HepG2 (cell line): ENCODE results near the gene HNRNPL. TPM values are rescaled to one million over a fixed set of nuclear protein-coding genes. Genes with fewer than 3 reads are reported as not detected.

ENCODE experiments used
- ETV5 ChIP-seq: IDR thresholded peaks from 2 replicates; pipeline ENCODE4 v1.6.1; 2018; ENCODE audit warnings: missing biosample characterization, missing genetic modification reagents, inconsistent platforms, borderline replicate concordance
- HNF4A ChIP-seq: sonication (generic); formaldehyde crosslinking; IDR thresholded peaks from 2 replicates; pipeline ENCODE4 v1.4.0; 2020; ENCODE audit warnings: missing genetic modification reagents
- KMT2B ChIP-seq: IDR thresholded peaks from 2 replicates; pipeline ENCODE4 v1.6.1; 2016; ENCODE audit warnings: missing genetic modification reagents, missing compliant biosample characterization
- TBX2 ChIP-seq: sonication (generic); formaldehyde crosslinking; IDR thresholded peaks from 2 replicates; pipeline ENCODE4 v1.5.0; 2020; ENCODE audit warnings: missing genetic modification reagents, mild to moderate bottlenecking, borderline replicate concordance
- ZBTB26 ChIP-seq: IDR thresholded peaks from 2 replicates; pipeline ENCODE4 v1.6.1; 2016; ENCODE audit warnings: missing compliant biosample characterization, missing genetic modification reagents, borderline replicate concordance
- ZBTB34 ChIP-seq: sonication (generic); formaldehyde crosslinking; IDR thresholded peaks from 2 replicates; pipeline ENCODE4 v1.8.0; 2022; ENCODE audit warnings: mild to moderate bottlenecking, missing genetic modification reagents
- ZNF20 ChIP-seq: sonication (generic); formaldehyde crosslinking; IDR thresholded peaks from 2 replicates; pipeline ENCODE4 v1.4.0; 2020; ENCODE audit warnings: mild to moderate bottlenecking, moderate library complexity, missing genetic modification reagents
- ZNF281 ChIP-seq: sonication (generic); formaldehyde crosslinking; IDR thresholded peaks from 2 replicates; pipeline ENCODE4 v1.4.0; 2020; ENCODE audit warnings: missing genetic modification reagents, borderline replicate concordance
- ZNF326 ChIP-seq: sonication (generic); formaldehyde crosslinking; IDR thresholded peaks from 2 replicates; pipeline ENCODE4 v1.4.0; 2020; ENCODE audit warnings: missing genetic modification reagents, borderline replicate concordance
- ZNF574 ChIP-seq: sonication (generic); formaldehyde crosslinking; IDR thresholded peaks from 2 replicates; pipeline ENCODE4 v1.4.0; 2020; ENCODE audit warnings: missing genetic modification reagents
- ZNF687 ChIP-seq: sonication (generic); formaldehyde crosslinking; IDR thresholded peaks from 2 replicates; pipeline ENCODE4 v1.5.1; 2020; ENCODE audit warnings: mild to moderate bottlenecking, missing genetic modification reagents, moderate library complexity
- ZZZ3 ChIP-seq: sonication (generic); formaldehyde crosslinking; IDR thresholded peaks from 2 replicates; pipeline ENCODE4 v1.4.0; 2020; ENCODE audit warnings: missing genetic modification reagents, mild to moderate bottlenecking, borderline replicate concordance
- polyA plus RNA-seq, 8 experiments: library from polyadenylated mRNA; depleted of rRNA in 3 of 8; stranded (reverse) in 7 of 8; unstranded in 1 of 8; fragments of >200 nt; fragmentation: Illumina TruSeq in 4 of 8; extraction: Trizol in 4 of 8; gene quantifications; 2 replicates each; pipeline versions ENCODE4 v1.2.1 to v1.2.3, GENCODE V29; 2011 to 2016; ENCODE audit warnings: low read depth in 4 of 8, missing spikeins in 1 of 8, mixed read lengths in 1 of 8; ENCODE audit not compliant: insufficient read depth in 1 of 8
- total RNA-seq, 5 experiments: library from RNA; depleted of rRNA; stranded (reverse); fragments of >200 nt; fragmentation: Illumina TruSeq; extraction: Trizol; gene quantifications; 2 replicates each; pipeline ENCODE4 v1.2.3, GENCODE V29; 2016; ENCODE audit warnings: low read depth in 1 of 5

HNRNPL gene
- total and polyA plus RNA-seq, 2 of the 13 experiments (the other 11 are each of a cell fraction or from before 2014, with no cell fraction given) = 156 to 278 TPM

- TF ChIP-seq ZBTB34 (CRISPR knock-in tag) (no peak), ETV5 (CRISPR knock-in tag) (no peak), KMT2B (CRISPR knock-in tag) (no peak), ZNF20 (CRISPR knock-in tag) (no peak), ZBTB26 (CRISPR knock-in tag) (no peak; the same call in 1 of the 2 replicates), ZZZ3 (CRISPR knock-in tag) (no peak), ZNF326 (CRISPR knock-in tag) (no peak), HNF4A (CRISPR knock-in tag) (no peak), ZNF281 (CRISPR knock-in tag) (peak; percentile 96), TBX2 (no peak; the same call in none of the 2 replicates), ZNF574 (CRISPR knock-in tag) (no peak), ZNF687 (peak; percentile 97)
Measured at GRCh38 chr19:38849147-38849859, 483 bp downstream of the HNRNPL start (continued).
